Epithelial cell of proximal tubule (primary cell): ENCODE measurements around the gene DGKI. TPM values are rescaled to one million over a fixed set of nuclear protein-coding genes. Genes with fewer than 3 reads are reported as not detected.

Experiments
- DNase-seq: peaks from one replicate; pipeline ENCODE4 v3.0.0-alpha.2; 2011; ENCODE audit warnings: low read depth
- H3K4me3 ChIP-seq: 2 replicates; pipeline ENCODE4 v1.5.1; 2011; ENCODE audit warnings: low read depth, mild to moderate bottlenecking, low read length
- CTCF ChIP-seq: conservative IDR thresholded peaks from 2 replicates; pipeline ENCODE4 v1.5.1; 2012; ENCODE audit warnings: low read depth, mild to moderate bottlenecking, low read length
- total RNA-seq: library from RNA; depleted of rRNA; stranded (reverse); fragments of >200 nt; gene quantifications from 2 replicates; pipeline ENCODE4 v1.2.3, GENCODE V29; 2015

Gene DGKI
- total RNA-seq, 1 donor from 2014 or later = 0.69 TPM

DNA sequence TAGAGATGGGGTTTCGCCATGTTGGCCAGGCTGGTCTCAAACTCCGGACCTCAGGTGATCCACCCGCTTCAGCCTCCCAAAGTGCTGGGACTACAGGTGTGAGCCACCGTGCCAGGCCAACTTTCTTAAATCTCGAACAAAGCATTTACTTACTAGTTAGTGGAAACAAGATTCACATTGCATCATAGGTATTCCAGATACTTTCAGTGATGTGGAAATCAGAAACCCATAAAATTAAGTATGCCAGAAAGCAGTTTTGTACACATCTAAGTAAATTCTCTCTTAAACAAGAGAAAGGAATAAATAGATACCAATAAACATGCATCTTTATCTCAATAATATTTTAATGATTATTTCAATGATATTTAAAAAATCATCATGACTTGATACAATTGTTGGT lies 75.5 kb downstream of the DGKI start:
- no peak overlapping the region for H3K4me3 ChIP-seq
- TF ChIP-seq CTCF = no peak
- no peak for DNase-seq

- H3K4me3 ChIP-seq = no peak overlapping the region
- TF ChIP-seq CTCF = no peak
- DNase-seq = no peak
Observed at GRCh38 chr7:137768366-137768765, 78.4 kb downstream of the DGKI start.

GRCh38 chr7:137762334-137762733 lies 84.4 kb downstream of the DGKI start:
- no peak for DNase-seq
- no peak for TF ChIP-seq CTCF
- H3K4me3 ChIP-seq = no peak overlapping the region

DNA sequence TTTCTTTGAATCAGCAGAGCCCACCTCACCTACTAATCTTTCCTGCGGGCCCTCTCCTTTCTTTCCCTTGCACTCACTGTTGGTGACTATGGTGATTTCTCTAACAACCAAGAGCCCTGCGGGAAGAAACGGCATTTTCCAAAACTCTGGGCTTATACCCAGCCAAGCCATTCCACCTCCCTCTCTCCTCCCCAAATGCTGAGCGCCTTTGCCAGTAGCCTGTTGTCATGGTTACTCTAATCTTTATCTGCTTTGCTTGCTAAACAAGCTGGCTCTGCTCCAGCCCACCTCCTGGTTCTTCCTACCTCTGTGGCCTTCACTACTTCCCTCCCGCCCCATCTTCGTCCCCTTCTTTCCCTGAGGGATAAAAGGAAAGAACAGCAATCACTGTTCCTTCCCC lies 86.7 kb downstream of the DGKI start:
- TF ChIP-seq CTCF = no peak
- H3K4me3 ChIP-seq = no peak overlapping the region
- no peak for DNase-seq

- TF ChIP-seq CTCF = no peak
- H3K4me3 ChIP-seq = no peak overlapping the region
- no peak for DNase-seq
Observed at GRCh38 chr7:137757146-137757925, 89.4 kb downstream of the DGKI start.

- TF ChIP-seq CTCF = no peak
Observed at GRCh38 chr7:137755846-137756651, 90.7 kb downstream of the DGKI start.

DNA sequence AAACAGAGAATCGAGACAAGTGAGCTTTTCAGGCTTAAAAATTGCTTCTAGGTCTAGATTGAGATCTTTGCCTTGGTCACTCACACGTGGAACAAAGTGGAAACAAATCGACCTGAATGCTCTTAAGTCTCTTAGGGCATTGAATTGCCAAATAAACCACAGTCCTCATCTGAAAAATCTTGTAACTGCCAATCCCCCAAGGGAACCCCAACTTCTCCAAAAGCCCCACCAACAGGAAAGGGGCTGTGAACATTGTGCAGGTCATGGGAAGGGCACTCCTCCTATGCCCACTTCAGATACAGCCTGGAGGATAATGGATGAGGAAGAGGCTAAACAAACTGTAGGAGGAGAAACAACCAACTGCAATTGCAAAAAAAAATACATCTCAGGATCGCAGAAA lies 91.3 kb downstream of the DGKI start:
- no peak for DNase-seq
- TF ChIP-seq CTCF = no peak
- no peak overlapping the region for H3K4me3 ChIP-seq

More at GRCh38 chr7:137755846-137756651, 90.7 kb downstream of the DGKI start:
- no peak for DNase-seq
- H3K4me3 ChIP-seq = no peak overlapping the region
